Endothelial cell of umbilical vein (primary cell): ENCODE results near the gene PRIMA1. TPM values are rescaled to one million over a fixed set of nuclear protein-coding genes. Genes with fewer than 3 reads are reported as not detected.

Experiments used
- BruUV-seq: library from RNA; stranded (reverse); fragments of 400-500 nt; replicated peaks from 2 replicates; lab custom pipeline; 2021; lab: Mats Ljungman, UMichigan
- CTCF ChIA-PET: fragments of 300-600, 350-600 bp; sonication (Branson Sonifier 250); formaldehyde crosslinking; loops from one replicate; lab custom pipeline; 2021; ENCODE audit warnings: antibody characterized with exemption, inconsistent platforms; lab: Charles Lee
- POLR2A ChIA-PET: fragments of 300-600, 350-600 bp; sonication (Branson Sonifier 250); formaldehyde crosslinking; loops from one replicate; lab custom pipeline; 2021; ENCODE audit warnings: antibody characterized with exemption, inconsistent platforms; lab: Charles Lee
- DNase-seq: peaks from one replicate; pipeline ENCODE4 v3.0.0-alpha.2; 2011; ENCODE audit warnings: low read depth, low spot score
- FAIRE-seq: peaks from 2 replicates; lab custom pipeline; 2011; peaks lifted over from hg19 to GRCh38; lab: Jason Lieb, UNC
- H2AFZ ChIP-seq: 2 replicates; pipeline ENCODE4 v1.6.0; 2012; ENCODE audit warnings: low read depth, low read length, control low read depth, inconsistent platforms
- H3K27ac ChIP-seq: 2 replicates; pipeline ENCODE4 v1.5.1; 2011; ENCODE audit warnings: low read depth, mild to moderate bottlenecking, control low read depth, low read length, moderate library complexity; ENCODE audit not compliant: insufficient read depth
- H3K27me3 ChIP-seq, 2 experiments: 2 replicates each; pipeline versions ENCODE4 v1.6.0 to v1.6.1; 2011; ENCODE audit warnings: low read length in 2 of 2, mixed read lengths in 1 of 2; ENCODE audit not compliant: control insufficient read depth in 2 of 2, insufficient read depth in 2 of 2
- H3K36me3 ChIP-seq, 2 experiments: 2 replicates in 1 of 2; 3 replicates in 1 of 2; pipeline ENCODE4 v1.5.1; 2011; ENCODE audit warnings: low read length in 2 of 2, mild to moderate bottlenecking in 1 of 2, moderate library complexity in 1 of 2; ENCODE audit not compliant: control insufficient read depth in 2 of 2, insufficient read depth in 2 of 2; ENCODE audit errors: extremely low read depth in 1 of 2
- H3K4me1 ChIP-seq: 3 replicates; pipeline ENCODE4 v1.5.1; 2011; ENCODE audit warnings: mild to moderate bottlenecking, low read length; ENCODE audit not compliant: control insufficient read depth, insufficient read depth; ENCODE audit errors: extremely low read depth
- H3K4me2 ChIP-seq: 2 replicates; pipeline ENCODE4 v1.6.1; 2011; ENCODE audit warnings: low read length, control low read depth, mixed read lengths; ENCODE audit not compliant: insufficient read depth
- H3K4me3 ChIP-seq, 3 experiments: fragments of 200-600 bp in 1 of 3; sonication (generic), shearing (Covaris generic) in 1 of 3; replicated peaks in 1 of 3; 2 replicates each; pipeline ENCODE4 v1.5.1; 2011 to 2016; ENCODE audit warnings: control low read depth in 3 of 3, low read length in 3 of 3, mild to moderate bottlenecking in 2 of 3, inconsistent platforms in 1 of 3, low read depth in 1 of 3, moderate library complexity in 1 of 3; ENCODE audit not compliant: insufficient read depth in 1 of 3
- H3K79me2 ChIP-seq: 2 replicates; pipeline ENCODE4 v1.6.0; 2012; ENCODE audit warnings: low read length, inconsistent platforms; ENCODE audit not compliant: control insufficient read depth, insufficient read depth
- H3K9ac ChIP-seq: replicated peaks from 2 replicates; pipeline ENCODE3; 2011; ENCODE audit warnings: low read length, control low read depth; ENCODE audit not compliant: insufficient read depth; ENCODE audit errors: extremely low read depth
- H3K9me1 ChIP-seq: replicated peaks from 3 replicates; pipeline ENCODE4 v1.6.0; 2011; ENCODE audit warnings: mild to moderate bottlenecking, low read length; ENCODE audit not compliant: control insufficient read depth, insufficient read depth; ENCODE audit errors: extremely low read depth
- H3K9me3 ChIP-seq: replicated peaks from 2 replicates; pipeline ENCODE4 v1.5.1; 2012; ENCODE audit warnings: low read length, inconsistent platforms; ENCODE audit not compliant: control insufficient read depth, insufficient read depth
- H4K20me1 ChIP-seq: replicated peaks from 2 replicates; pipeline ENCODE3; 2011; ENCODE audit warnings: mild to moderate bottlenecking, low read length; ENCODE audit not compliant: control insufficient read depth, insufficient read depth; ENCODE audit errors: extremely low read depth
- EZH2 ChIP-seq: IDR thresholded peaks from 2 replicates; pipeline ENCODE4 v1.6.1; 2012; ENCODE audit warnings: borderline replicate concordance, low read depth, mild to moderate bottlenecking, moderate library complexity, low read length, inconsistent platforms; ENCODE audit not compliant: severe bottlenecking
- FOS ChIP-seq: IDR thresholded peaks from 2 replicates; pipeline ENCODE4 v1.6.1; 2011; ENCODE audit warnings: mild to moderate bottlenecking, low read length, moderate library complexity, borderline replicate concordance; ENCODE audit not compliant: insufficient read depth
- GATA2 ChIP-seq: IDR thresholded peaks from 2 replicates; pipeline ENCODE4 v1.7.0; 2011; ENCODE audit warnings: low read depth, mild to moderate bottlenecking, moderate library complexity, mixed read lengths, low read length; ENCODE audit not compliant: insufficient read length, insufficient read depth
- JUN ChIP-seq: IDR thresholded peaks from 2 replicates; pipeline ENCODE4 v1.6.1; 2011; ENCODE audit warnings: borderline replicate concordance, low read depth; ENCODE audit not compliant: insufficient read length, insufficient read depth
- MYC ChIP-seq: IDR thresholded peaks from one replicate; pipeline ENCODE4 v1.6.1; 2011; ENCODE audit warnings: mild to moderate bottlenecking, low read depth, low read length
- POLR2A ChIP-seq: IDR thresholded peaks from 2 replicates; pipeline ENCODE4 v1.6.1; 2012; ENCODE audit warnings: low read depth, mild to moderate bottlenecking, control low read depth, low read length
- POLR2AphosphoS5 ChIP-seq: IDR thresholded peaks from 2 replicates; pipeline ENCODE4 v1.6.1; 2012; ENCODE audit warnings: low read depth, mild to moderate bottlenecking, control low read depth, low read length, moderate library complexity; ENCODE audit not compliant: insufficient read depth
- dilution Hi-C: fragments of 300-500 bp; cut with MboI; formaldehyde crosslinking; loops from one replicate; pipeline ENCODE4 v1.15.0; 2019; ENCODE audit warnings: low sequenced_read_pairs; ENCODE audit not compliant: extremely low pct_ligation_motif_present
- intact Hi-C: fragments of 100-400 bp; cut with micrococcal nuclease; formaldehyde crosslinking; loops from one replicate; pipeline ENCODE4 v1.10.0; 2022
- polyA plus RNA-seq, 4 experiments: library from polyadenylated mRNA; depleted of rRNA in 3 of 4; stranded (reverse) in 3 of 4; unstranded in 1 of 4; fragments of >200 nt; gene quantifications; 2 replicates each; pipeline versions ENCODE4 v1.2.1 to v1.2.3, GENCODE V29; 2011 to 2012; ENCODE audit warnings: missing spikeins in 1 of 4
- total RNA-seq: library from RNA; stranded (reverse); gene quantifications from 2 replicates; pipeline ENCODE4 v1.2.3, GENCODE V29; 2021
- TF ChIP-seq, protein P1 (sequence below): IDR thresholded peaks from 2 replicates; pipeline ENCODE4 v1.6.1; 2011; ENCODE audit not compliant: insufficient read depth, insufficient read length
- TF ChIP-seq, protein P2 (sequence below), 2 donors: IDR thresholded peaks; 1 replicate in 1 of 2; 2 replicates in 1 of 2; pipeline ENCODE4 v1.5.1; 2011; ENCODE audit warnings: low read length in 2 of 2, mild to moderate bottlenecking in 2 of 2, moderate library complexity in 2 of 2, control low read depth in 1 of 2, inconsistent platforms in 1 of 2, low read depth in 1 of 2; ENCODE audit not compliant: insufficient read depth in 1 of 2; ENCODE audit errors: extremely low read depth in 1 of 2

PRIMA1 gene
- total and polyA plus RNA-seq, 2 donors (not counting 3 experiments of a cell fraction or from before 2014, with no cell fraction given): not detected

DNA sequence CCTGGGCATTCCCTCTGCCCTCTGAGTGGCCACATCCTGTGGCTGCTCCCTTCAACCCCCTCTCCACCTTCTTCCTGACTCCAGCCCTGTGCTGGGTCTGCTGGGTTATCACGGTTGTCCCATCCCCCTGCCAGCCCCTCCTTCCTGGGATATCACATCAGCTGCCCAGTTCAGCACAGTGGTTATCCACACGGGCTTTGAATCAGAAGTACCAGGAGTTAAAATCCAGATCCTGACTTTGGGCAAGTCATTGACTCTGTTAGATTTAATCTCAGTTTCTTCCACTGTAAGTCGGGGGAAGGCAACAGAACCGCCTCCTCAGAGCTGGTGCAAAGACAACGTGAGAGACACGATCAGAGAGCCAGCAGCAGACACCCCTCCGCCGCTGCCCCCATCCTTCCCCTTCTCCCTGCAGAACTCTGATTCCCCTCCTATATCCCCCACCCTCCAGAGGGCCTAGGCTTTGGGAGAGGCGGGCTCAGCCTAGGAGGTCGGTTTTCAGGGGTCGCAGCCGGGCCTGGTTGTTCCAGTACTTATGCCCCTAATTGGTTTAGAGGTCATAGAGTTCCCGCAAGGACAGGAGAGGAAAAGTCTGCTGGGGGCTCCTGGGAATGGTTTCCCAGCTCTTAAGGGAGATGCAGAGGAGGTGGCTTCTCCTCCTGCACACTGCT lies 42.5 kb downstream of the PRIMA1 start:
- no peak overlapping the region for H3K9ac ChIP-seq
- H3K36me3 ChIP-seq: no peaks in the 10 kb centered on the region
- no peaks in the 10 kb centered on the region for H3K4me1 ChIP-seq
- no peaks in the 10 kb centered on the region for H3K27me3 ChIP-seq
- BruUV-seq: no TSS peak
- DNase-seq: no peak
- H3K9me1 ChIP-seq: no peaks in the 10 kb centered on the region
- no peak overlapping the region for H3K4me3 ChIP-seq
- no peak overlapping the region for H3K27ac ChIP-seq
- ChIA-PET CTCF (no interaction called here), POLR2A (no interaction called here)
- H3K9me3 ChIP-seq: no peaks in the 10 kb centered on the region
- dilution Hi-C loops: no loop called here
- TF ChIP-seq POLR2A (no peak), FOS (no peak)
- intact Hi-C loops: no loop called here
- no peak for FAIRE-seq
- H2AFZ ChIP-seq: no peak overlapping the region
- H3K4me2 ChIP-seq: no peak overlapping the region
- no peaks in the 10 kb centered on the region for H4K20me1 ChIP-seq
- no peaks in the 10 kb centered on the region for H3K79me2 ChIP-seq

DNA sequence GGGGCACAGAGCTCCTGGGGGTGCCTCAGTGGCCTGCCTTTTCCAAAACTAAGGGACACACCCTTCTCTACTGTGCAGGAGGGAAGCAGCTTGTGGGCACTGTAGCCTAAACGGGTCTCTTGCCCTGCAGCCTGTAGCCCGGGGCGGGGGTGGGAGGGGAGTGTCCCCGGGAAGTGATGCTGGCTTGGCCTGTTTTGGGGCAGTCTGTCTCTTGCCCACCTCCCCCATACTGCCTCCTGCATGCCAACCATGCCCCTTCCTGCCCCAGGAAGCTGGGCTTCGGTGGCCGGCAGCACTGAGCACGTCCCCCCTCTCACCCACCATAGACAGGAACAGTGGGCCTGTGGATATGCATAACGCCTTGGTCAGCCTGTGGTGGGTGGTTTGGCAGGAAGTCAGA lies 43.4 kb downstream of the PRIMA1 start:
- no peak for FAIRE-seq
- Histone ChIP-seq H3K27ac (no peak overlapping the region), H3K9me3 (no peaks in the 10 kb centered on the region), H3K27me3 (no peaks in the 10 kb centered on the region), H3K79me2 (no peaks in the 10 kb centered on the region), H3K4me2 (no peak overlapping the region), H3K4me3 (no peak overlapping the region), H3K36me3 (no peaks in the 10 kb centered on the region), H2AFZ (no peak overlapping the region), H3K9me1 (no peaks in the 10 kb centered on the region), H4K20me1 (no peaks in the 10 kb centered on the region), H3K4me1 (no peaks in the 10 kb centered on the region), H3K9ac (no peak overlapping the region)
- no peak for DNase-seq
- TF ChIP-seq POLR2AphosphoS5: no peak
- TF ChIP-seq POLR2A: no peak
- TF ChIP-seq, protein P1, sequence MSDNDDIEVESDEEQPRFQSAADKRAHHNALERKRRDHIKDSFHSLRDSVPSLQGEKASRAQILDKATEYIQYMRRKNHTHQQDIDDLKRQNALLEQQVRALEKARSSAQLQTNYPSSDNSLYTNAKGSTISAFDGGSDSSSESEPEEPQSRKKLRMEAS: no peak
- TF ChIP-seq MYC: no peak
- TF ChIP-seq GATA2: no peak
- TF ChIP-seq EZH2: no peak
- TF ChIP-seq FOS: no peak
- TF ChIP-seq, protein P2, sequence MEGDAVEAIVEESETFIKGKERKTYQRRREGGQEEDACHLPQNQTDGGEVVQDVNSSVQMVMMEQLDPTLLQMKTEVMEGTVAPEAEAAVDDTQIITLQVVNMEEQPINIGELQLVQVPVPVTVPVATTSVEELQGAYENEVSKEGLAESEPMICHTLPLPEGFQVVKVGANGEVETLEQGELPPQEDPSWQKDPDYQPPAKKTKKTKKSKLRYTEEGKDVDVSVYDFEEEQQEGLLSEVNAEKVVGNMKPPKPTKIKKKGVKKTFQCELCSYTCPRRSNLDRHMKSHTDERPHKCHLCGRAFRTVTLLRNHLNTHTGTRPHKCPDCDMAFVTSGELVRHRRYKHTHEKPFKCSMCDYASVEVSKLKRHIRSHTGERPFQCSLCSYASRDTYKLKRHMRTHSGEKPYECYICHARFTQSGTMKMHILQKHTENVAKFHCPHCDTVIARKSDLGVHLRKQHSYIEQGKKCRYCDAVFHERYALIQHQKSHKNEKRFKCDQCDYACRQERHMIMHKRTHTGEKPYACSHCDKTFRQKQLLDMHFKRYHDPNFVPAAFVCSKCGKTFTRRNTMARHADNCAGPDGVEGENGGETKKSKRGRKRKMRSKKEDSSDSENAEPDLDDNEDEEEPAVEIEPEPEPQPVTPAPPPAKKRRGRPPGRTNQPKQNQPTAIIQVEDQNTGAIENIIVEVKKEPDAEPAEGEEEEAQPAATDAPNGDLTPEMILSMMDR (IDR thresholded peaks at IDR 0.05; ENCODE audit: extremely low read depth in 1 of 2, insufficient read depth in 1 of 2, low read depth in 1 of 2, low read length in 2 of 2): no peak
- TF ChIP-seq JUN: no peak
- dilution Hi-C loops (no loop called here), intact Hi-C loops (no loop called here)
- CTCF ChIA-PET: no interaction called here
- POLR2A ChIA-PET: no interaction called here
- BruUV-seq: no TSS peak
